Pancreas (tissue), 10 donors: ENCODE data around the gene FAM20C. TPM values are rescaled to one million over a fixed set of nuclear protein-coding genes. Genes with fewer than 3 reads are reported as not detected.

Experiments
- ATAC-seq, 4 donors: fragments of 200-7000 bp; cut with Tn5 transposase; one replicate each; pipeline versions ENCODE4 v1.8.0 to v1.9.1; 2020; ENCODE audit warnings: mild to moderate bottlenecking in 4 of 4, moderate library complexity in 4 of 4
- DNase-seq, 6 donors: peaks; one replicate each; pipeline ENCODE4 v3.0.0-alpha.2; 2020
- FAIRE-seq: peaks from 2 replicates; lab custom pipeline; 2012; peaks lifted over from hg19 to GRCh38; lab: Jason Lieb, UNC
- H3K27ac ChIP-seq, 4 donors: fragments of 200-600 bp; sonication (generic); 1 replicate in 3 of 4; 2 replicates in 1 of 4; pipeline versions ENCODE4 v1.5.0 to v1.8.0; 2020
- H3K27me3 ChIP-seq, 4 donors: fragments of 200-600 bp; one replicate each; pipeline ENCODE4 v1.8.0; 2021
- H3K36me3 ChIP-seq, 3 donors: fragments of 200-600 bp; sonication (generic) in 1 of 3; one replicate each; pipeline versions ENCODE4 v1.5.0 to v1.8.0; 2020 to 2021
- H3K4me1 ChIP-seq, 3 donors: fragments of 200-600 bp; one replicate each; pipeline ENCODE4 v1.8.0; 2021
- H3K4me3 ChIP-seq, 4 donors: fragments of 200-600 bp; sonication (generic) in 2 of 4; one replicate each; pipeline versions ENCODE4 v1.5.0 to v1.8.0; 2020 to 2021
- H3K9me3 ChIP-seq, 4 donors: fragments of 200-600 bp; one replicate each; pipeline ENCODE4 v1.8.0; 2021
- CTCF ChIP-seq, 4 donors: fragments of 200-600 bp; sonication (generic) in 3 of 4; IDR thresholded peaks; one replicate each; pipeline versions ENCODE4 v1.5.0 to v1.8.0; 2021; ENCODE audit warnings: antibody characterized with exemption in 4 of 4
- WGBS, 2 donors: extraction: QIAGEN DNeasy Blood & Tissue Kit; methylation state at CpG; one replicate each; pipeline ENCODE4 v1.1.7; 2013; 5-methylcytosine and 5-hydroxymethylcytosine counted together
- intact Hi-C, 3 donors: fragments of 100-400 bp; cut with DNase I; formaldehyde crosslinking; loops; one replicate each; pipeline versions ENCODE4 v1.11.1 to v1.14.2; 2022
- polyA plus RNA-seq, 2 donors: library from polyadenylated mRNA; stranded (reverse); fragments of 200-250 nt; gene quantifications; one replicate each; pipeline ENCODE4 v1.2.3, GENCODE V29; 2013
- total RNA-seq, 6 donors: library from RNA; stranded (reverse); fragmentation: NEBNext Ultra II Directional in 4 of 6; extraction: Animal tissue kit (Norgen Biotek cat#: 25700) in 4 of 6; gene quantifications; one replicate each; pipeline versions ENCODE4 v1.2.1 to v1.2.4, GENCODE V29; 2021 to 2023
- donor health status: healthy with polysubstance abuse.
- donor health status: DM: no; HTN: no; CAD: no; lungs with moderate emphysema.
- donor health status: DM: no; HTN: no; CAD: no.
- donor health status: control.
- donor health status: control.
- donor health status: Bipolar disorder and iron deficiency.
- donor health status: DM: yes; HTN: yes; CAD: no.
- donor health status: DM: no; HTN: no; CAD: no.
- donor health status: DM: no; HTN: no; CAD: no.
- donor health status: DM: yes; HTN: yes; CAD: no.

The FAM20C gene
- total and polyA plus RNA-seq, 8 donors = 8.9 to 43.1 (median 13.4) TPM

GRCh38 chr7:298743-299142, 106.4 kb downstream of the FAM20C start:
- ATAC-seq (no peak), FAIRE-seq (no peak), DNase-seq (peak in 1 of 6 donors; percentile 12)
- intact Hi-C loops = no loop called here
- no peaks in the 10 kb centered on the region for H3K36me3 ChIP-seq
- H3K27ac ChIP-seq = no peak overlapping the region
- WGBS, 2 donors = 78% methylated on average over 13 of the region's 13 CpGs
- no peaks in the 10 kb centered on the region for H3K4me1 ChIP-seq
- no peaks in the 10 kb centered on the region for H3K9me3 ChIP-seq
- no peaks in the 10 kb centered on the region for H3K27me3 ChIP-seq
- no peak for TF ChIP-seq CTCF (IDR thresholded peaks at IDR 0.05)
- H3K4me3 ChIP-seq = no peak overlapping the region

GRCh38 chr7:299169-299568, 106.8 kb downstream of the FAM20C start:
- no peaks in the 10 kb centered on the region for H3K36me3 ChIP-seq
- ATAC-seq (no peak), DNase-seq (peak in 2 of 6 donors; percentile 43 to 52), FAIRE-seq (no peak)
- no peak for TF ChIP-seq CTCF (IDR thresholded peaks at IDR 0.05)
- intact Hi-C loops = no loop called here
- H3K9me3 ChIP-seq = no peaks in the 10 kb centered on the region
- no peaks in the 10 kb centered on the region for H3K27me3 ChIP-seq
- H3K27ac ChIP-seq = no peak overlapping the region
- 87 to 89% methylated on average over 15 of the region's 15 CpGs for WGBS, 2 donors
- H3K4me3 ChIP-seq = no peak overlapping the region
- H3K4me1 ChIP-seq = no peaks in the 10 kb centered on the region

GRCh38 chr7:299628-300027, 107.3 kb downstream of the FAM20C start:
- Histone ChIP-seq H3K4me1 (no peaks in the 10 kb centered on the region), H3K27me3 (no peaks in the 10 kb centered on the region), H3K27ac (no peak overlapping the region), H3K9me3 (no peaks in the 10 kb centered on the region), H3K4me3 (no peak overlapping the region), H3K36me3 (no peaks in the 10 kb centered on the region)
- FAIRE-seq (no peak), ATAC-seq (no peak), DNase-seq (peak in 2 of 6 donors; percentile 27 to 30)
- 88% methylated on average over 16 of the region's 16 CpGs for WGBS, 2 donors
- no peak for TF ChIP-seq CTCF (IDR thresholded peaks at IDR 0.05)
- intact Hi-C loops = no loop called here

DNA sequence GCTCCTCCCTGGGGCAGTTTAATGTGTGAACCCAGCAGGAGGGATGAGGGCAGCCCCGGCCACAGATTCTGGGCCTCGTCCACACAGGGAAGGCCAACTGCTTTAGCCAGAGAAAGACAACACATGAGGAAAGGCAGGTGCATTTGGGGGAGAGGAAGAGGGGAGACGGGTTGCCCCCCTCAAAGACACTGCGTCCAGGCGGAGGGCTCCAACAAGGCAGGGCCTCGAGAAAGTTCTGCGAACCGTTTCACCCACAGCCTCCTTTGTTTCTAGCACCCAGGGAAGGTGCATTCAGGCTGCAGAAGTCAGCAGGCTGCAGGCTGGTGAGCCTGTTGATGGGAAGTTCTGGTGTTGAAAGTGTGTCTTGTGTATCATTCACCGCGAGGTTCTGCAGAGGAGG, 107.7 kb downstream of the FAM20C start:
- WGBS, 2 donors = 78 to 82% methylated on average over 10 of the region's 10 CpGs
- Histone ChIP-seq H3K36me3 (no peaks in the 10 kb centered on the region), H3K27ac (no peak overlapping the region), H3K9me3 (no peaks in the 10 kb centered on the region), H3K4me1 (no peaks in the 10 kb centered on the region), H3K27me3 (no peaks in the 10 kb centered on the region), H3K4me3 (no peak overlapping the region)
- no peak for TF ChIP-seq CTCF (IDR thresholded peaks at IDR 0.05)
- FAIRE-seq = no peak
- peak in 1 of 6 donors; percentile 38 for DNase-seq
- no peak for ATAC-seq
- intact Hi-C loops = no loop called here

DNA sequence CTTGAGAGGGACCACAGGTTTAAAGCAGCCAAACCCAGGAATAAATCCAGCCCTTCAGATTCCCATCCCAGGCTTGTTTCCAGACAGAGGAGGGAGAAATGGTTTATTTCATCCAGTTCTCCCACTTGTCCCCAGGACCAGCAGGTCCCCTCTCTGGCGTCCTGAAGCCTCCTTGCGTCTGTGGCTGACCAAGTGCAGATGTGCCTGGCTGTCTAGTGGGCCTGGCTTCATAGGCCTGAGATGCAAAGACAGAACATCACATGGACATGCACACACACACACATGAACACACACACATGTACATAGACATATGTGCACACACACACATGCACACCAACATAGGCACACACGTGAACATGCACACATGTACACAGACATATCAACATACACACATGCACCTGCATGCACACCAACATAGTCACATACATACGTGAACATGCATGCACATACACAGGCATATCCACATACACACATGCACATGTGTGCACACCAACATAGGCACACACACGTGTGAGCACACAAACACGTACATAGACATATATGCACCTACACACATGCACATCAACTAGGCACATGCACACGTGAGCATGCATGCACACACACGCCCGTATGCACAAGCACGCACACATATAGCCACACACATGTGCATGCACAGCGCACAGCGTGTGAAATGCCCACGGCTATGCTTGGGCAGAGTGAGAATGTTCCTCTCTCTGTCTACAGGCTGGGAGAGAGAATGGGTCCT, 108.3 kb downstream of the FAM20C start:
- H3K36me3 ChIP-seq = no peaks in the 10 kb centered on the region
- no peak overlapping the region for H3K27ac ChIP-seq
- no peaks in the 10 kb centered on the region for H3K4me1 ChIP-seq
- DNase-seq (peak in 1 of 6 donors; percentile 9), FAIRE-seq (no peak), ATAC-seq (no peak)
- no peaks in the 10 kb centered on the region for H3K27me3 ChIP-seq
- TF ChIP-seq CTCF (IDR thresholded peaks at IDR 0.05) = no peak
- intact Hi-C loops = no loop called here
- H3K9me3 ChIP-seq = no peaks in the 10 kb centered on the region
- H3K4me3 ChIP-seq = no peak overlapping the region
- 77 to 90% methylated on average over 13 of the region's 13 CpGs for WGBS, 2 donors
